Left colon (tissue), 2 donors: Measurements from ENCODE around the gene ONECUT2. TPM values are rescaled to one million over a fixed set of nuclear protein-coding genes. Genes with fewer than 3 reads are reported as not detected.
"Not testable (repeated sequence)": the region's sequence is repeated elsewhere in the genome, so short reads cannot be mapped to it uniquely, and the experiment has no call there.

ENCODE experiments used
- ATAC-seq: fragments of 200-7000 bp; cut with Tn5 transposase; one replicate; pipeline ENCODE4 v1.9.1; 2020; ENCODE audit warnings: mild to moderate bottlenecking, moderate library complexity
- DNase-seq, 2 donors: peaks; one replicate each; pipeline ENCODE4 v3.0.0-alpha.2; 2020
- intact Hi-C, 2 donors: fragments of 100-400 bp; cut with DNase I in 1 of 2; cut with micrococcal nuclease in 1 of 2; formaldehyde crosslinking; loops; one replicate each; pipeline versions ENCODE4 v1.11.2 to v1.14.0; 2022; cut with DNase I, micrococcal nuclease
- total RNA-seq, 2 donors: library from RNA; stranded (reverse); fragmentation: NEBNext Ultra II Directional; extraction: Animal tissue kit (Norgen Biotek cat#: 25700); gene quantifications; one replicate each; pipeline ENCODE4 v1.2.1, GENCODE V29; 2021
- donor health status: DM: no; HTN: no; CAD: no.
- donor health status: DM: yes; HTN: yes; CAD: no.

Gene ONECUT2
- total RNA-seq, 2 donors from 2014 or later = 0.31 TPM

GRCh38 chr18:57502624-57503023 lies 67.5 kb downstream of the ONECUT2 start:
- intact Hi-C loops = no loop called here
- DNase-seq (no peak), ATAC-seq (no peak)

DNA sequence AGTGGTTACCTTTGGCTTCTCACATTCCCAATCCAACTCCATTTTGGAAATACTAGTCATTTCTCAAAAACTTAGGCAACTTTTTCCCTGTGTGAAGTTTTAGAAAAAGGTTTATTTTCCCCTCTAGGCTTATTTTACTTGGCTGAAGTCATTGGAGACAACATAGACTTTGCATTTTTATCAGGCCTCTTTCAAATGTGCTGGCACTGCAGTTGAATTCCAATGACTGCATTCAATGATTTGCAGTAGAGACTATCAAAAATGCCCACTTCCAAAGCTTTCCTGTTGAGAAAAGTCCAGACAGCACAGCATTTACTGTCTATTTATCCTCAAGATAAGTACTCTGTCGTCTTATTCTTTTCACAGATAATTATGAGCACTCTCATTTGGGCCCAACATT lies 70.1 kb downstream of the ONECUT2 start:
- no peak for ATAC-seq
- intact Hi-C loops = no loop called here

DNA sequence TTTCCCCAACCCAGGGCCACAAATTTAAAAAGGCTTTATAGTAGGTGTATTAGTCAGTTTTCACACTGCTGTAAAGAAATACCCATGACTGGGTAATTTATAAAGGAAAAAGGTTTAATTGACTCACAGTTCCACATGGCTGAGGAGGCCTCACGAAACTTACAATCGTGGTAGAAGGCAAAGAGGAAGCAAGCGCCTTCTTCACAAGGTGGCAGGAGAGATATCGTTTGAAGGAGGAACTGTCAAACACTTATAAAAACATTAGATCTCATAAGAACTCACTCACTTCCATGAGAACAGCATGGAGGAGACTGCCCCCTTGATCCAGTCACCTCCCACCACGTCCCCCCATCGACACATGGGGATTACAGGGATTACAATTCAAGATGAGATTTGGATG lies 80.9 kb downstream of the ONECUT2 start:
- ATAC-seq = no peak
- intact Hi-C loops = no loop called here
- DNase-seq = no peak

More for the DNA sequence above, 70.1 kb downstream of the ONECUT2 start:
- no peak for DNase-seq

- intact Hi-C loops = no loop called here
- peak in 1 of 2 donors; percentile 63 for DNase-seq
- peak; percentile 99 for ATAC-seq
Measured at GRCh38 chr18:57518533-57518932, 83.4 kb downstream of the ONECUT2 start.

DNA sequence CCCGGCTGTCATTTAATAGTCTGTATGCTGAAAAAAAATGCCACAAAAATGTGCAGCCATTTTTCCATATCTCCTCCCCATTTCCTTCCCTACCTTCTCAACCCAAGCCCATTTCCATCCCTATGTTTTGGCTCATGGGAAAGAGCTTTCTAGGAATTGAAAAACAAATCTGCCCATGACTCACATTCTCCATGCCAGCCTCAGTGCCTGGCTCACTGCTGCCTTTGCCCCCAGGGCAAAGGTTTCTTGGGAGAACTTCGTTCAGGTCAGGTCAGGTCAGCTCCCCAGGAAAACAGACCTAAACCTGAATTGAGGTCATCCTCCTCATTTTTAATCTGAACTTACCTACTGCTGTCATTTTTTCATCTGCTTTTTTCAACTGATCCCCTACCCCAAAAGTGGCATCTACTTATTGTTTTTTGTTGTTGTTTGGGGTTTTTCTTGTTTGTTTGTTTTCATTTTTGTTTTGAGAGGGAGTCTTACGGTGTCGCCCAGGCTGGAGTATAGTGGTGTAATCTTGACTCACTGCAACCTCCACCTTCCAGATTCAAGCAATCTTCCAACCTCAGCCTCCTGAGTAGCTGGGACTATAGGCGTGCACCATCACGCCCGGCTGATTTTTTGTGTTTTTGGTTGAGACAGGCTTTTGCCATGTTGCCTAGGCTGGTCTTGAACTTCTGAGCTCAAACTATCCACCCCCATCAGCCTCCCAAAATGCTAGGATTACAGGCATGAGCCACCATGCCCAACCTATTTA lies 84.7 kb downstream of the ONECUT2 start:
- intact Hi-C loops = no loop called here
- ATAC-seq (peak; percentile 29), DNase-seq (no peak)

DNA sequence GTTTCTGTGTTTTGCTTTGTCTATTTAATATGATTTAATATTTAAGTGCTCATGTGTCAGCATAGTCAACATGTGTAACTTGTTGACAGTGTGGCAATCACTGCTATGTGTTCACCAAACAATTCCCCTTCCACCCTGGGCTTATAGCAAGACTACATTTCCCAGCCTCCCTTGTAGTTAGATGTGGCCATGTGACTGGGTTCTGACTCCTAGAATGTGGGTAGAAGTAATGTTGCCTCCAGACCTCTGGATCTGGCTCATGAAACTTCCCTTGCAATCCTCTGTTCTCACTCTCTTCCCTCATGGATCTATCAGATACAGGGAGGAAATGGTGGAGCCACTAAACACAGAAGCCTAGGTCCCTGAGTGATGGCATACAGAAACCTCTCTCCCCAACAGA lies 87.2 kb downstream of the ONECUT2 start:
- ATAC-seq, intact Hi-C loops: not testable (repeated sequence)

GRCh38 chr18:57523171-57523956 lies 88.2 kb downstream of the ONECUT2 start:
- no peak for ATAC-seq
- intact Hi-C loops = no loop called here
- no peak for DNase-seq

More for the DNA sequence above, 87.2 kb downstream of the ONECUT2 start:
- DNase-seq = not testable (repeated sequence)

GRCh38 chr18:57527556-57528229 lies 92.5 kb downstream of the ONECUT2 start:
- intact Hi-C loops = no loop called here
- no peak for DNase-seq
- ATAC-seq = no peak

DNA sequence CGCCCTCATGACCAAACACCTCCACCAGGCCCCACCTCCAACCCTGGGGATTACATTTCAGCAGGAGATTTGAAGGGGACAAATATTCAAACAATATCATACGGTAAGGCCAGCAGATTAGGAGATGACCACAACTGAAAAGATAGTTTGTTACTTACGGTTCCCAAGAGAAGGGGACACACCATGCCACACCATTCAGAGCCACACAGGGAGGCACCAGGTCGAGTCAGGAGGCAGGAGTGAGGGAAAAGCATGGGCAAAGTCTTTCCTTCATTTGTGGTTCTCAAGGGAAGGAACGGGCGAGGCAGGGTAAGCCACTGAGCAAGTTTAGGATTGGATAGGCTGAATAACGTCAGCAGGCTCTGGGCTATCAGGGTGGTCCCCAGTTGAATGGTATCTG lies 94.0 kb downstream of the ONECUT2 start:
- no peak for DNase-seq
- ATAC-seq = no peak
- intact Hi-C loops = no loop called here

DNA sequence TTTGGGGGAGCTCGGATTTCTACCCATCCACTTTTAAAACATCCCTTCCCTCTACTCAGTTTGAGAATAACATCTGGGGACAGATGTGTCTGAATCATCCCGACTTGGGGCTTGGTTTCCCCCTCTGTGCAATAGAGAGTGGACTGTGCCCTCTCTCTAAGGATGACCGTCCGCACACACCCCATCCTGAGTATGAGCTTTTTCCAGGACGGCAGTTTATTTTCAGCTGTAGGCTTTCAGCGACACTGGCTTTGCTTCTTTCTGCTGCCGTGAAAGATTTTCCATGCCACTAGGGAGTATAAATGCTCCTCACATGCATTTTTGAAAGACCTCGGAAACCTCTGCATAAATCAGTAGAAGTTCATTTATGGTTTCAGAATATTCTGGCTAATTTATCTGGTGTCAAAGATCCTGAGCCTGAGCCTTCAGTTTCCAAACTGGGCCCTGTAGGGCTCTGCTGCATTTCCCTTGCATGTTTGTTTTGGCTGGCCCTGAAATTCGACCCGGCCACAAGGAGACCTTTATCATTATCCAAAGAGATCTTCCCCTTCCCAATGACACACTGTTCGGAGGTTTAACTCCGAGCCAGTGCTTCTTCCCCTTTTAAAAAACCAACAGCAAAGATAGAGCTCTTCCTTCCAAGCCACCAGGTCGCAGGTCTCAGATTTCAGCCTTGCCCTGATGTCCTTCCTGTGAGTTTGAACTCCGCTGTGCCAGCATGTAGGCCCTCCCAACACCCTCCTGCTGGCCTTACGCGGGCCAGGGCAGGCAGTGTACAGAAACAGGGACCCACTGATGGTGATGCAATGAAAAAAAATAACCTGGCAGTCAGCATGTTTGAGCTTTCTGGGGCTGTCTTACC lies 98.1 kb downstream of the ONECUT2 start:
- no peak for ATAC-seq
- intact Hi-C loops = no loop called here
- DNase-seq = no peak

DNA sequence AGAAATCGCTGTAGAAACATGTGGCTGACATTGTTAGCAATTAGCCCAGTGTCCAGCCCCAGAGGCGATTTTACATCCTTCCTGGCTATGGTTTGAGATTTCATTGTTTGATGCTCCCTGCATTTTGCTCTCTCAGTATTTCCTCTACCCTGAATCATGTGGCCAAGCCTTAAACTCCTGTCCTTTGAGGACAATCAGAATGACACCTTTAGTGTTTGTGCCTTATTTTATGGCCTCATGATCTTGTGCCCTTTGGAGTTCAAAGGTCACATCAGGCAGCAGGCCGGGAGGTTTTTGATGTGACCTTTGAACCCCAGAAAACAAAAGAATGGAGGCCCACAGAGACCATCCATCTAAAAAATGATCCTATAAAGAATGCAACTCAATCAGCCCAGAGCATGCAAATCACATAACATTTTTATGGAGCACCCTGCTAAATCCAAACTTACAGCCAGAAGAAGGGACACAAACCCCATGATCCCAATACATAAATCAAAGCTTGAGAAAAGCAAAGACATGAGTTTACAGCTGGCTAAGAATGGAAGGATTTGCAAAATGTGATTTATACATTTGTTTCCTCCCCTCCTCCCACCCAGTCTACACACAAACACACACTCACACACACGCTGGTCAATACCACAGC lies 98.8 kb downstream of the ONECUT2 start:
- DNase-seq = no peak
- intact Hi-C loops = no loop called here
- no peak for ATAC-seq

- no peak for DNase-seq
- intact Hi-C loops = no loop called here
- peak; percentile 34 for ATAC-seq
Measured at GRCh38 chr18:57534511-57534909, 99.3 kb downstream of the ONECUT2 start.

GRCh38 chr18:57538614-57539013 lies 103.4 kb downstream of the ONECUT2 start:
- ATAC-seq (no peak), DNase-seq (no peak)
- intact Hi-C loops = no loop called here

- ATAC-seq (no peak), DNase-seq (no peak)
- intact Hi-C loops = no loop called here
Measured at GRCh38 chr18:57539702-57540101, 104.5 kb downstream of the ONECUT2 start.
